Measurements from ENCODE around the gene RAB2B.
A peak's percentile ranks its signal among the peaks of the same experiment; 100 is the strongest.
"Not testable (repeated sequence)": the region's sequence is repeated elsewhere in the genome, so short reads cannot be mapped to it uniquely, and the experiment has no call there.

RAB2B gene

DNA sequence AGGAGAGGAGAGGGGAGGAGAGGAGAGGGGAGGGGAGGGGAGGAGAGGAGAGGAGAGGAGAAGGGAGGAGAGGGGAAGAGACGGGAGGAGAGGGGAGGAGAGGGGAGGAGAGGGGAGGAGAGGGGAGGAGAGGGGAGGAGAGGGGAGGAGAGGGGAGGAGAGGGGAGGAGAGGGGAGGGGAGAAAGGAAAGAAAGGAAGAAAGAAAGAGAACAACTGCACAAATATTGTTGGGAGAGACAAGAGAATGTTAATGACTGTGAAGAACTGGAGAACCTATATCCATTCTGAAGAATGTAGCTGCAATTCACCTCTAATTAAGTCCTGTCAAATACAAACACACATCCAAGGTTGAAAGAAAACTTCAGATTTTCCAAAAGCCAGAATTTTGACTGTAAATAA is 34.1 kb downstream of the RAB2B start:
- H3K4me3 ChIP-seq (ENCODE audit: insufficient read depth, low read depth, low read length, poor library complexity, severe bottlenecking); DNase-seq; H3K36me3 ChIP-seq (ENCODE audit: control insufficient read depth, insufficient read depth, low read length); H3K9me3 ChIP-seq (ENCODE audit: control insufficient read depth, low read length); H3K27me3 ChIP-seq (replicated peaks; ENCODE audit: control insufficient read depth, insufficient read depth, low read length, poor library complexity, severe bottlenecking); H3K4me1 ChIP-seq (ENCODE audit: control insufficient read depth, insufficient read depth, low read length, poor library complexity, severe bottlenecking); H3K27ac ChIP-seq (ENCODE audit: insufficient read depth, low read length, poor library complexity, severe bottlenecking): not testable (repeated sequence)

DNA sequence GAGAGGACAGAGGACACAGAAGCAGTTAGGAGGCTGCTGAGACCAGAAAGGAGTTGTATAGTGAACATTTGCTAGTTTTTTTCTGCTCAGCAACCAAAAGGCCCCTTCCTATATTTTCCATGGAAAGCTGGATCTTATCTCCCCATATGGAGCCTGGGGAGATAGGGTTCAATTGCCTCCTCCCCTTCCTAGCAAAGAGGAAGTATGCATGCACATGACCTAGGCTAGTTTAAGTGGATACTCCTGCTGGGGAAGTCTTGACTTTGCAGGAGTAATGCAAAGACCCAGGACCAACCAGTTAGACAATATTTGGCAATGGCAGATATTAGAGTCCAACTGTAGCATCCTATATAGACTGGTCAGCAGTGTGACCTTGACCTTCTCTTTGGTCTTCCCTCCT is 35.9 kb downstream of the RAB2B start:
- Histone ChIP-seq H3K4me3 (ENCODE audit: insufficient read depth, low read depth, low read length, poor library complexity, severe bottlenecking) (no peak overlapping the region), H3K36me3 (ENCODE audit: control insufficient read depth, insufficient read depth, low read length) (no peaks in the 10 kb centered on the region), H3K4me1 (ENCODE audit: control insufficient read depth, insufficient read depth, low read length, poor library complexity, severe bottlenecking) (peaks cover 13% of the 10 kb centered on the region), H3K27ac (ENCODE audit: insufficient read depth, low read length, poor library complexity, severe bottlenecking) (no peak overlapping the region), H3K9me3 (ENCODE audit: control insufficient read depth, low read length) (no peaks in the 10 kb centered on the region), H3K27me3 (replicated peaks; ENCODE audit: control insufficient read depth, insufficient read depth, low read length, poor library complexity, severe bottlenecking) (no peaks in the 10 kb centered on the region)
- no peak for DNase-seq

DNA sequence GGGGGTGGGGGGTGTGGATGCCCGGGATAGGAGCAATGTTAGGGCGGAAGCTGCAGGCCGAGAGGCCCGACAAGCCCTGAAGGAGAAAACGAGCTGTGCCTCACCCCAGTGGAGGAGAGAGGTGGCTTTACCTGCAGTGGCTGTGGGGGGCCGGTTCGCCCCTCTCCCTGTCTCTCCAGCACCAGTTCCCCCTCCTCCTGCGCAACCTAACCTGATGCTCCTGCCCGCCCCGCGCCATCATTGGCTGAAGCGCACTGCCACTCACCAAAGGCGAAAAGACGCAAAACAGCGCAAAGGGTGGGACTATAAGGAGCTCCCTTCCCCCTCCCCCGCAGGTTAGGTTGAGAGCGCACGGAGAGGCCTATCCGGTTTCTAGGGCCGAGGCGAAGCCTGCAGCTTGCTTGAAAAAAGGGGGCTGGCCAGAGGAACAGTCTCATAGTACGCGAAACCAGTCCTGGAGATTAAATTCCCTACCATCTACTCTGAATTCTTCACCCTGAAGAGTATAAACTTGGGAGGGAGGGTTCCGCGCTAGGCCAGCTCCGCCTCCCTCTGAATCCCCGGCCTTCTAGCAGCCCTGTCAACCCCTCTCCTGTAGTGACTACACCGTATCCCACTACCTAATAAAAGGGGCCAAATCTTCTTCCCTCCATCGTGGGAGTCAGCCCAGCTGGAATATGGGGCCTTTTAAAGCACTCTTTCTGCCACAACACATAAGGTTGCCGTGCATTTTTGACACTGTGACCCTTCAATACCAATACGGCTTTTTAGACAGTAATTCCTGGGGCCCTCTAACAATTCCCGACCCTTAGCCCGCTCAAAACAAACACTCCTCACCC is 39.5 kb downstream of the RAB2B start:
- H3K27ac ChIP-seq (ENCODE audit: insufficient read depth, low read length, poor library complexity, severe bottlenecking), result peak overlapping the region; percentile 86
- peaks cover 19% of the 10 kb centered on the region for H3K4me1 ChIP-seq (ENCODE audit: control insufficient read depth, insufficient read depth, low read length, poor library complexity, severe bottlenecking)
- H3K4me3 ChIP-seq (ENCODE audit: insufficient read depth, low read depth, low read length, poor library complexity, severe bottlenecking), result peak overlapping the region; percentile 86
- peak; percentile 93 to 97 (median 97) for DNase-seq
- no peaks in the 10 kb centered on the region for H3K27me3 ChIP-seq (replicated peaks; ENCODE audit: control insufficient read depth, insufficient read depth, low read length, poor library complexity, severe bottlenecking)
- no peaks in the 10 kb centered on the region for H3K9me3 ChIP-seq (ENCODE audit: control insufficient read depth, low read length)
- H3K36me3 ChIP-seq (ENCODE audit: control insufficient read depth, insufficient read depth, low read length), result peaks cover 5% of the 10 kb centered on the region

DNA sequence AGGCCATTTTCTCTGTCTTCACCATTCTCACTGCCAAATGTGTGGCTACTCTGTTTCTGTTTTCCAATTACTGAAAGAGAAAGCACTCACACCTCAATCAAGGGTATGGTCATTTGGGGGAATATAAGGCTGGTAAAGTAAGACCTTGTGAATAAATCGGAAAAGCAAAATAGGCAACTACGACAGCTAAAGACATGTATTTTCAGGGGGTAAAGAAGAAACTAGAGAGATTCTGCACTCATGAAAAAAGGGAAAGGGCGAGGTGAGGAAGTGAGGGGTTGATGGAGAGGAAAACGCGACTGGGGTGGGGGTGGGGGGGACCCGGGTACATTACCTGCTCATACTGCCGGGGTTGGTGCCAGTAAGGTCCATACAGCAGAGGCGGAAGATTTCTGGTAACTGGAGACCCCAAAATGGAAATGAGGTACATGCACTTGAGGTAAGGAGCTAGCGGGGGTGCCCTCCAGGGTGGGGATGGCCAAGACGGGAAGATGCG is 40.1 kb downstream of the RAB2B start:
- Histone ChIP-seq H3K4me3 (ENCODE audit: insufficient read depth, low read depth, low read length, poor library complexity, severe bottlenecking) (peak overlapping the region; percentile 86), H3K27ac (ENCODE audit: insufficient read depth, low read length, poor library complexity, severe bottlenecking) (peak overlapping the region; percentile 86), H3K36me3 (ENCODE audit: control insufficient read depth, insufficient read depth, low read length) (peaks cover 6% of the 10 kb centered on the region), H3K27me3 (replicated peaks; ENCODE audit: control insufficient read depth, insufficient read depth, low read length, poor library complexity, severe bottlenecking) (no peaks in the 10 kb centered on the region), H3K4me1 (ENCODE audit: control insufficient read depth, insufficient read depth, low read length, poor library complexity, severe bottlenecking) (peaks cover 19% of the 10 kb centered on the region), H3K9me3 (ENCODE audit: control insufficient read depth, low read length) (no peaks in the 10 kb centered on the region)
- DNase-seq, result no peak

DNA sequence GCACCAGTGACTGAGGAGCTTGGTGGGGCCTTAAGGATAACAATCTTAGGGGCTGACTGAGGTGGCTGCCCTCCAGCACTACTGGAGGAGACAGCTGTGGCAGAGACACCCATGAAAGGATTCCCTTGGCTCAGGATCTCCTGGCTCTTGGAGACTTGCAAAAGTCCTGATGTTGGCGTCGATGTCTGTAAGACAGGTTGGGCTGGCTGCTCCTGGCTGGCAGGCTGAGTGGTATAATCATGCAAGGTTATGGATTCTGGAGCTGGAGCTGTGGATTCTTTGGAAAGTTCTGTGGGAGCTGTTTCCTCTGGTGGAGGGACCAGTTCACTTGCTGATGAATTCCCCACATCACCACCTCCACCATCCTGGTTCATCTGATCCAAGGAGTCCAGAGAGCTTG is 45.6 kb downstream of the RAB2B start:
- Histone ChIP-seq H3K9me3 (ENCODE audit: control insufficient read depth, low read length) (no peaks in the 10 kb centered on the region), H3K27me3 (replicated peaks; ENCODE audit: control insufficient read depth, insufficient read depth, low read length, poor library complexity, severe bottlenecking) (no peaks in the 10 kb centered on the region), H3K27ac (ENCODE audit: insufficient read depth, low read length, poor library complexity, severe bottlenecking) (no peak overlapping the region), H3K4me1 (ENCODE audit: control insufficient read depth, insufficient read depth, low read length, poor library complexity, severe bottlenecking) (peaks cover 9% of the 10 kb centered on the region), H3K4me3 (ENCODE audit: insufficient read depth, low read depth, low read length, poor library complexity, severe bottlenecking) (no peak overlapping the region), H3K36me3 (ENCODE audit: control insufficient read depth, insufficient read depth, low read length) (peaks cover 56% of the 10 kb centered on the region)
- no peak for DNase-seq

DNA sequence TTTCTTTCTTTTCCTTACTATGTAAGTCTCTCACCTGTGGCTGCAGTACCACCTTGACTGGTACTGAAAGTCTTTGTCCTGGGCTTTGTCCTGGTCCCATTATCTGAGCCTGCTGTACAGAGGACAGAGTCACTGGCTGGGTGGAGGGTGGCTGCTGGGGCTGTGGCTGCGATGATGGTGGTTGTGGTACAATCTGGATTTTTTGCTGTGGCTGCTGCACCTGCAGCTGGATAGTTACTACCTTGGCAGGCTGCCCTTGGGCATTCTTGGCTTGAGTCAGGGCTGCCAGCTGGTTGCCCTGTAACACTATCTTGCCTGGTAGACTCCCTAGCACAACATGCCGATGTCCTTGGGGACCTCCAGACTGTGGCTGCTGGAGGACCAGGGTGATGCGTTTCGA is 47.8 kb downstream of the RAB2B start:
- Histone ChIP-seq H3K4me3 (ENCODE audit: insufficient read depth, low read depth, low read length, poor library complexity, severe bottlenecking) (no peak overlapping the region), H3K9me3 (ENCODE audit: control insufficient read depth, low read length) (no peaks in the 10 kb centered on the region), H3K27me3 (replicated peaks; ENCODE audit: control insufficient read depth, insufficient read depth, low read length, poor library complexity, severe bottlenecking) (no peaks in the 10 kb centered on the region), H3K36me3 (ENCODE audit: control insufficient read depth, insufficient read depth, low read length) (peaks cover 69% of the 10 kb centered on the region), H3K4me1 (ENCODE audit: control insufficient read depth, insufficient read depth, low read length, poor library complexity, severe bottlenecking) (no peaks in the 10 kb centered on the region), H3K27ac (ENCODE audit: insufficient read depth, low read length, poor library complexity, severe bottlenecking) (no peak overlapping the region)
- no peak for DNase-seq

DNA sequence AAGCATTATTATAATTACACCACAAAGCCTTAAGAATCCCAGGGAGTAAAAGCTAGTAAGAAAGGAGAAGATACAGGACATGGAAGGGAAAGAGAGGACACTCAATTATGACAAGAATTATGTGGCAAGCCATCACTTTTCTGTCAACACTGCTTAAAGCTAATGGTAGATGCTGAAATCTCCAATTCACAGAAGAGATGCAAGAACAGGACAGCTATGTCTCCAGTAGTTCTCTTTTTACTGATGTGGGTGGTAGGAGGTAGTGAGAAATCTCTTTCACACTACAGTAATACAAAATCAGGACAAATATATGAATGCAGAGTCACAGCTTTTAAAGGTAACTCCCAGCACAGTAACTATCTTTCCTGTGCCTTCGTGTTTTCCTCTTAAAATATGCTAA is 50.1 kb downstream of the RAB2B start:
- peaks cover 82% of the 10 kb centered on the region for H3K36me3 ChIP-seq (ENCODE audit: control insufficient read depth, insufficient read depth, low read length)

DNA sequence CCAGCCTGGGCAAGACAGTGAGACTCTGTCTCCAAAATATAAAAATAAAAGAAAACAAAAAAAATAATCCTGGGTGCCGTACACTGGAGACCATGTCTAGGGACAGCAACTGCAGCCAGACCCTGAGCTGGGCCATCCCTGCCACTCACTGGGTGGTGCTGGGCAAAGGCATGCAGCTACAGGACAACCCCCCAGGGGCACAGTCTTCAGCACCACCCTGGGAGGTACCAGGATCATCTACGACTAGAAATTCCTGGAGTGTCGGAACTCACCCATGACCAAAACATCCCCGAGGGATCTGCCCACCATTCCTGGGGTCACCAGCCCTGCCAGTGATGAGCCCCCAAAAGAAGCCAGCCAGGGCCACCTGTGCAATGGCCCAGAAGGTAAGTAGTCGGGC is 57.2 kb downstream of the RAB2B start:
- Histone ChIP-seq H3K27ac (ENCODE audit: insufficient read depth, low read length, poor library complexity, severe bottlenecking) (no peak overlapping the region), H3K36me3 (ENCODE audit: control insufficient read depth, insufficient read depth, low read length) (peaks cover 63% of the 10 kb centered on the region), H3K27me3 (replicated peaks; ENCODE audit: control insufficient read depth, insufficient read depth, low read length, poor library complexity, severe bottlenecking) (no peaks in the 10 kb centered on the region), H3K4me1 (ENCODE audit: control insufficient read depth, insufficient read depth, low read length, poor library complexity, severe bottlenecking) (no peaks in the 10 kb centered on the region), H3K4me3 (ENCODE audit: insufficient read depth, low read depth, low read length, poor library complexity, severe bottlenecking) (no peak overlapping the region), H3K9me3 (ENCODE audit: control insufficient read depth, low read length) (no peaks in the 10 kb centered on the region)
- no peak for DNase-seq

More for the DNA sequence above, 50.1 kb downstream of the RAB2B start:
- Histone ChIP-seq H3K9me3 (ENCODE audit: control insufficient read depth, low read length) (no peaks in the 10 kb centered on the region), H3K27me3 (replicated peaks; ENCODE audit: control insufficient read depth, insufficient read depth, low read length, poor library complexity, severe bottlenecking) (no peaks in the 10 kb centered on the region), H3K27ac (ENCODE audit: insufficient read depth, low read length, poor library complexity, severe bottlenecking) (no peak overlapping the region), H3K4me1 (ENCODE audit: control insufficient read depth, insufficient read depth, low read length, poor library complexity, severe bottlenecking) (no peaks in the 10 kb centered on the region), H3K4me3 (ENCODE audit: insufficient read depth, low read depth, low read length, poor library complexity, severe bottlenecking) (no peak overlapping the region)
- DNase-seq, result no peak

DNA sequence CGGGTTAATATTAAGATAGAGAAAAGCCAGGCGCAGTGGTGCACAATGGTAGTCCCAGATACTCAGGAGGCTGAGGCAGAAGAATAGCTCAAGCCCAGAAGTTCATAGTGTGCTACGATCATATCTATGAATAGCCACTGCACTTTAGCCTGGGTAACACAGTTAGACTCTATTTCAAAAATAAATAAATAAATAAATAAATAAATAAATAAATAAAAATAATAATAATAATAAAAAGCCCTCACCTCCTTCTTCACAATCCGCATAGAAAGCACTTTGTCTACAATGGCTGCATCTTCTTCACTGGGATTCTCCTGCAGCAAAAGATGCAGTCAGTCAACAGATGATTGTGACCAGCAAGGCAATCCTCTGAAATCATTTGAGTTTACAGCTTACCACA is 61.4 kb downstream of the RAB2B start:
- Histone ChIP-seq H3K27ac (ENCODE audit: insufficient read depth, low read length, poor library complexity, severe bottlenecking) (no peak overlapping the region), H3K27me3 (replicated peaks; ENCODE audit: control insufficient read depth, insufficient read depth, low read length, poor library complexity, severe bottlenecking) (no peaks in the 10 kb centered on the region), H3K9me3 (ENCODE audit: control insufficient read depth, low read length) (no peaks in the 10 kb centered on the region), H3K4me1 (ENCODE audit: control insufficient read depth, insufficient read depth, low read length, poor library complexity, severe bottlenecking) (no peaks in the 10 kb centered on the region), H3K4me3 (ENCODE audit: insufficient read depth, low read depth, low read length, poor library complexity, severe bottlenecking) (no peak overlapping the region), H3K36me3 (ENCODE audit: control insufficient read depth, insufficient read depth, low read length) (peaks cover 71% of the 10 kb centered on the region)
- DNase-seq, result no peak

DNA sequence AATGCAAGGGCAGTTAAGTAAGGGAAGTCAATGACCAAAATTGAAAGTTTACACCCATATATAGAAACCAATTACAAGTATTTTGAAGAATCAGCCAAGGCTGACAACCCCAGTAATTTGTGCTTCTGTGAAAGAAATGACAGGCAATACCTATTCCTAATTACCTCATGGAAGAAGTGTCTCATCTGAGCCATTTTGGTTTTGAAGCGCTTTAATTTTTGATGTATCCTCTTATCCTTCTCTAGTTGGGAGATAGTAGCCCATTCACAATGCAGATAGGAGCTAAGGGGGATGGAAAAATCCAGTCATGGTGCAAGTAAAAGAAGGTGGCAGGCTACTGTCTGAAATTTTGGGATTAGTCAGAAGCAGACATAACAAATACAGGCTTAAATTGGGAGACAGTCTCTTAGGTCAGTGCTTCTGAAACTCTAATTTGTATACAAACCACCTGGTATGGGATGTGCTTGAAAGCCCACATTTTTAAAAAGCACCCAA is 62.6 kb downstream of the RAB2B start:
- Histone ChIP-seq H3K27ac (ENCODE audit: insufficient read depth, low read length, poor library complexity, severe bottlenecking) (no peak overlapping the region), H3K4me1 (ENCODE audit: control insufficient read depth, insufficient read depth, low read length, poor library complexity, severe bottlenecking) (no peaks in the 10 kb centered on the region), H3K36me3 (ENCODE audit: control insufficient read depth, insufficient read depth, low read length) (peaks cover 71% of the 10 kb centered on the region), H3K9me3 (ENCODE audit: control insufficient read depth, low read length) (no peaks in the 10 kb centered on the region), H3K4me3 (ENCODE audit: insufficient read depth, low read depth, low read length, poor library complexity, severe bottlenecking) (no peak overlapping the region), H3K27me3 (replicated peaks; ENCODE audit: control insufficient read depth, insufficient read depth, low read length, poor library complexity, severe bottlenecking) (no peaks in the 10 kb centered on the region)
- no peak for DNase-seq

Data from effector memory CD4-positive, alpha-beta T cell (primary cell).